Naive thymus-derived CD4-positive, alpha-beta T cell (primary cell): ENCODE data around the gene CPPED1. TPM values are rescaled to one million over a fixed set of nuclear protein-coding genes. Genes with fewer than 3 reads are reported as not detected.
A peak's percentile ranks its signal among the peaks of the same experiment; 100 is the strongest.

Experiments
- ATAC-seq: fragments of 150-1000 bp; cut with Tn5 transposase; 2 replicates; pipeline ENCODE4 v1.10.0; 2021; ENCODE audit warnings: mild to moderate bottlenecking, moderate library complexity
- CTCF ChIA-PET: fragments of 350-600 bp; sonication (Branson Sonifier 250); formaldehyde crosslinking; loops from one replicate; lab custom pipeline; 2021; ENCODE audit warnings: antibody characterized with exemption; lab: Charles Lee
- POLR2A ChIA-PET: fragments of 350-600 bp; sonication (Branson Sonifier 250); formaldehyde crosslinking; loops from one replicate; lab custom pipeline; 2021; ENCODE audit warnings: antibody characterized with exemption, inconsistent platforms; lab: Charles Lee
- DNase-seq, 9 donors: peaks; one replicate each; pipeline versions ENCODE4 v3.0.0 to v3.0.0-alpha.2; 2020 to 2022; ENCODE audit warnings: mixed read lengths in 1 of 9
- H3K27ac ChIP-seq: one replicate; pipeline ENCODE4 v1.7.0; 2013; ENCODE audit warnings: mild to moderate bottlenecking, low read depth, low read length, moderate library complexity
- H3K27me3 ChIP-seq, 2 donors: one replicate each; pipeline ENCODE4 v1.7.0; 2013; ENCODE audit warnings: low read length in 2 of 2, mild to moderate bottlenecking in 2 of 2, moderate library complexity in 2 of 2; ENCODE audit not compliant: control insufficient read depth in 2 of 2, insufficient read depth in 2 of 2
- H3K36me3 ChIP-seq, 3 experiments: 1 replicate in 2 of 3; 2 replicates in 1 of 3; pipeline ENCODE4 v1.7.0; 2013; ENCODE audit warnings: low read length in 3 of 3, mild to moderate bottlenecking in 3 of 3, moderate library complexity in 1 of 3; ENCODE audit not compliant: insufficient read depth in 3 of 3, control insufficient read depth in 2 of 3
- H3K4me1 ChIP-seq, 2 donors: one replicate each; pipeline ENCODE4 v1.7.0; 2013; ENCODE audit warnings: low read length in 2 of 2, mild to moderate bottlenecking in 2 of 2, moderate library complexity in 1 of 2; ENCODE audit not compliant: control insufficient read depth in 2 of 2, insufficient read depth in 2 of 2
- H3K4me3 ChIP-seq: 2 replicates; pipeline ENCODE4 v1.7.0; 2013; ENCODE audit warnings: mild to moderate bottlenecking, low read length
- H3K9me3 ChIP-seq, 3 experiments: 1 replicate in 2 of 3; 2 replicates in 1 of 3; pipeline ENCODE4 v1.7.0; 2013; ENCODE audit warnings: low read length in 3 of 3; ENCODE audit not compliant: control insufficient read depth in 2 of 3
- H3K27ac Mint-ChIP-seq, 9 donors: one replicate each; pipeline ENCODE4 v1.8.0; 2020 to 2022; ENCODE audit warnings: mixed read lengths in 9 of 9, mild to moderate bottlenecking in 8 of 9, moderate library complexity in 5 of 9, inconsistent platforms in 2 of 9
- H3K27me3 Mint-ChIP-seq, 5 donors: one replicate each; pipeline ENCODE4 v1.8.0; 2021 to 2022; ENCODE audit warnings: mixed read lengths in 5 of 5, mild to moderate bottlenecking in 1 of 5
- H3K36me3 Mint-ChIP-seq, 5 donors: one replicate each; pipeline ENCODE4 v1.8.0; 2020 to 2022; ENCODE audit warnings: mixed read lengths in 5 of 5, mild to moderate bottlenecking in 3 of 5, inconsistent platforms in 1 of 5
- H3K4me1 Mint-ChIP-seq, 7 donors: one replicate each; pipeline ENCODE4 v1.8.0; 2020 to 2022; ENCODE audit warnings: mixed read lengths in 7 of 7, mild to moderate bottlenecking in 3 of 7, inconsistent platforms in 1 of 7
- H3K4me3 Mint-ChIP-seq, 10 donors: one replicate each; pipeline ENCODE4 v1.8.0; 2020 to 2022; ENCODE audit warnings: mild to moderate bottlenecking in 10 of 10, mixed read lengths in 10 of 10, moderate library complexity in 6 of 10, inconsistent platforms in 2 of 10
- H3K9me3 Mint-ChIP-seq, 11 donors: one replicate each; pipeline ENCODE4 v1.8.0; 2020 to 2022; ENCODE audit warnings: mixed read lengths in 11 of 11, mild to moderate bottlenecking in 4 of 11, inconsistent platforms in 1 of 11, moderate library complexity in 1 of 11
- intact Hi-C, 2 donors: fragments of 100-400 bp; cut with micrococcal nuclease; formaldehyde crosslinking; loops; one replicate each; pipeline ENCODE4 v1.15.1; 2023
- polyA plus RNA-seq, 2 donors: library from polyadenylated mRNA; unstranded; fragments of 300-500 nt; fragmentation: Illumina TruSeq; gene quantifications; one replicate each; pipeline ENCODE4 v1.2.3, GENCODE V29; 2021
- total RNA-seq, 6 experiments: library from RNA in 5 of 6; stranded (reverse) in 5 of 6; gene quantifications; 1 replicate in 5 of 6; 2 replicates in 1 of 6; pipeline ENCODE4 v1.2.3 and lab custom pipeline; 2021 to 2026

Gene CPPED1, protein sequence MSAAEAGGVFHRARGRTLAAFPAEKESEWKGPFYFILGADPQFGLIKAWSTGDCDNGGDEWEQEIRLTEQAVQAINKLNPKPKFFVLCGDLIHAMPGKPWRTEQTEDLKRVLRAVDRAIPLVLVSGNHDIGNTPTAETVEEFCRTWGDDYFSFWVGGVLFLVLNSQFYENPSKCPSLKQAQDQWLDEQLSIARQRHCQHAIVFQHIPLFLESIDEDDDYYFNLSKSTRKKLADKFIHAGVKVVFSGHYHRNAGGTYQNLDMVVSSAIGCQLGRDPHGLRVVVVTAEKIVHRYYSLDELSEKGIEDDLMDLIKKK
- total RNA-seq (10 to 100 TPM in 2 of 5 experiments, 1 to 10 TPM in 3; 2.4 to 56.5 (median 5.3) TPM), polyA plus RNA-seq (1 to 10 TPM; 3.4 to 3.5 TPM), total RNA-seq (lab: John Stamatoyannopoulos, UW) (2.8 reads per million, percentile 15 among the genes with 10 or more reads in this experiment)

DNA sequence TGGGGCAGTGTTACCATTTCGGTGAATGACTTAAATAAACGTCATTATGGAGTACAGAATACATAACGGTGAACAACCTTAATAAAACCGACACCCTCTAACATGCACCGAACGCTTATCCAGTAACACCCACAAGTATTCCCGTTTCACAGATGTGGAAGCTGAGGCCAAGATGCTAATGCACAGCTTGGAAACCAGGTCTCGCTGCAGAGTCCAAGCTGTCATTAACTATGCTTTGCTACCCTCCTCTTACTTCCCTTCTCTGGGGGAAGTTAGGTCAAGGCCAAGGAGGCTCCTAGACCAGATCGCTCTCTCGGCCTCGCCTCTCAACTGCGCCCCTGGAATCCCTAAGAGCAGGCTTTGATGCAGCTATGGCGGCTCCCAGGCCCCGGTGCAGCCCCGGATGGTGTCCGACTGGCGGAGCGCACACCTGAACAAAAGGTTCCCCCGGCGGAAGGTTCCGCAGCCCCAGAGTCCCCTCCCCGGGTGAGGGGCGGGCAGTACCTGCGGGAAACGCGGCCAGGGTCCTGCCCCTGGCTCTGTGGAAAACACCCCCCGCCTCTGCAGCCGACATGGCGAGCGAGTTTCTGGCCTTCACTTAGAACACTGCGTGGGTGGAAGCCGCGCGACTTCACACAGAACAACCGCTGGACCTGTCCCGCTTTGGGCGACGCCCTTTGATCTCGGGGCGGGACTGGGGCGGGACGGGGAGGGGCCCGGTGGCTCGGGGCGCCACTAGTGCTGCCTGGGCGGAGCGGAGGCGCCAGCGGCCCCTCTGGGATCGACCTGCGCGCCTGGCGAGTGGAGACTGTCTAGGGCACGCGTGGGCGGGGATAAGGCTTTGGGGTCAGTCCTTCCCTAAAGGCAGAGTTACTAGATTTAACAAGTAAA, at the start of gene CPPED1:
TSS of gene CPPED1 (minus strand) at position 685 of the 891 bp plus-strand sequence. CDS start at position 574, 111 bp downstream.
- ChIA-PET POLR2A (interaction anchor here (0.6 to 1.6 kb wide), 6 partner anchors 8 to 827 kb away, joined by 3 to 14 read pairs (median 4); partner anchors contain the start of gene SNX29), CTCF (interaction anchor here (0.5 kb wide), 1 partner anchor 1061 kb away, joined by 3 read pairs; the partner anchor contains the start of gene TXNDC11)
- Histone ChIP-seq H3K4me1 (peaks cover 3 to 9% of the 10 kb centered on the region in 2 donors), H3K4me3 (peak within 1 kb of the TSS; percentile 76), H3K27me3 (no peaks in the 10 kb centered on the region), H3K27ac (peak within 1 kb of the TSS; percentile 71), H3K9me3 (no peaks in the 10 kb centered on the region), H3K36me3 (no peaks in the 10 kb centered on the region)
- H3K27ac Mint-ChIP-seq: peak within 1 kb of the TSS; percentile 59 to 92 (median 91)
- peak within 1 kb of the TSS; percentile 86 to 96 (median 90) for H3K4me3 Mint-ChIP-seq
- ATAC-seq (peak; percentile 95), DNase-seq (peak; percentile 85 to 98 (median 91))
- H3K9me3 Mint-ChIP-seq: peaks cover 0 to 4% (median 0%) of the 10 kb centered on the region in 11 donors
- intact Hi-C loops: loop anchor here (1.0 to 5.0 kb wide), 10 partner anchors 51 to 1861 kb away; partner anchors contain the start of genes CLEC16A (in 1 of the 2), DEXI (in 1 of the 2), GSPT1 (in 1 of the 2) and SOCS1 (in 1 of the 2)
- H3K27me3 Mint-ChIP-seq: peaks cover 0 to 8% (median 0%) of the 10 kb centered on the region in 5 donors
- peaks cover 0 to 15% (median 7%) of the 10 kb centered on the region in 5 donors for H3K36me3 Mint-ChIP-seq
- peaks cover 9 to 37% (median 22%) of the 10 kb centered on the region in 7 donors for H3K4me1 Mint-ChIP-seq

DNA sequence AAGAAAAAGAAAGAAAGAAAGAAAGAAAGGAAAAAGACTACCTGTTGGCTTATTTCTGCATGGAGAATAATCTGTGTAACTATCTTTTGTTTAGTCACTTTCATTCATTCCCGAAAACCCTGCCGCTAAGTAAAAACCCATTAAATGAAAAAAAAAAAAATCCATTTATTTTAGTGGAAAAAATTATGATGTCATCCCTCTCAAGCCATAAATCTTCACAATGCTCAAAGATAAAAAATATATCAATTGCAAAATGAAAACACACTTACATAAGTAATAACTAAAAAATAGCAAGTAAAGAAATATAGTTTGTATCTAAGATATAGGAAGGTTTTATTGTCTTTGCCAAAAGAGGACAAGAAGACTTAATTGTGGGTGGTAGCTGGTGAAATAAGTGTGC, 46.5 kb upstream of the CPPED1 start:
- no peaks in the 10 kb centered on the region for H3K4me1 Mint-ChIP-seq
- CTCF ChIA-PET: no interaction called here
- H3K36me3 ChIP-seq: no peaks in the 10 kb centered on the region

DNA sequence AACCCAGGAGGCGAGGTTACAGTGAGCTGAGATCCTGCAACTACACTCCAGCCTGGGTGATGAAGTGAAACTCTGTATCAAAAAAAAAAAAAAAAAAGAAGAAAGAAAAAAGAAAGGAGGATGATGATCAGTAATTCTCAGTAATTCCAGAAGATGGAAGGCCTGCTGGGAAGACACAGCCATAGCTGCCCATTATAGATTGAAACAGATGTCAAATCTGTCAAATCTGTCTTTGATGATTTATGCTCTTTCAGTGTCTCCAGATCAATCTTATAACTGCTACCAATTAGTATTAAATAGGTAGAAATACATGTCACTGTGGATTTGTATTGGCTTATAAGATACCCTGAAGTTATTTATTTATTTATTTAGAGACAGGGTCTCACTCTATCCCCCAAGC, 42.9 kb upstream of the CPPED1 start:
- POLR2A ChIA-PET: interaction anchor here (0.6 kb wide), 1 partner anchor 9 kb away, joined by 4 read pairs; no protein-coding TSS in a partner anchor
- intact Hi-C loops: no loop called here
- H3K36me3 Mint-ChIP-seq: no peaks in the 10 kb centered on the region

More for the DNA sequence above, 46.5 kb upstream of the CPPED1 start:
- Histone ChIP-seq H3K4me3 (no peak overlapping the region), H3K9me3 (no peaks in the 10 kb centered on the region), H3K4me1 (no peaks in the 10 kb centered on the region), H3K27ac (no peak overlapping the region), H3K27me3 (no peaks in the 10 kb centered on the region)
- DNase-seq: no peak
- no peak overlapping the region for H3K27ac Mint-ChIP-seq
- ATAC-seq: no peak
- no peak overlapping the region for H3K4me3 Mint-ChIP-seq
- H3K27me3 Mint-ChIP-seq: peaks cover 2 to 35% (median 12%) of the 10 kb centered on the region in 5 donors
- intact Hi-C loops: no loop called here
- no peaks in the 10 kb centered on the region for H3K36me3 Mint-ChIP-seq
- H3K9me3 Mint-ChIP-seq: peaks cover 0 to 3% (median 0%) of the 10 kb centered on the region in 11 donors
- POLR2A ChIA-PET: no interaction called here

DNA sequence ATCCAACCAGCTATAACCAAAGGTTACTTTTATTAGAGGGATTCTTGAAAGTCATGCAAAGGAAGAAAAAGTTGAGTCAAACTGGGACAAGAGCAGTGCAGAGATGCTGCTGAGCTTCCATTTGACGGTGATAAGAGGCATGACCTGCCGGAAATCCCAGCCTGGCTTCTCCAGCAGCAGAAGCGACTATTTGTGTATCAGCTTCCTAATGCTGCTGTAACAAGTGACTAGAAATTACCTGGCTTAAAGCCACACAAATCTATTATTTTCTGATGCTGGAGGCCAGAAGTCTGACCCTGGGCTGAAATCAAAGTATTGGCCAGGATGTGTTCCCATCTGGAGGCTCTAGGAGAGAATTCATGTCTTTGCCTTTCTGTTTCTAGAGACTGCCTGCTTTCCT, 41.6 kb upstream of the CPPED1 start:
- Mint-ChIP-seq H3K36me3 (no peaks in the 10 kb centered on the region), H3K9me3 (peaks cover 0 to 5% (median 0%) of the 10 kb centered on the region in 11 donors), H3K4me1 (no peaks in the 10 kb centered on the region), H3K27ac (no peak overlapping the region), H3K27me3 (peaks cover 5 to 42% (median 28%) of the 10 kb centered on the region in 5 donors), H3K4me3 (no peak overlapping the region)
- Histone ChIP-seq H3K27me3 (no peaks in the 10 kb centered on the region), H3K9me3 (no peaks in the 10 kb centered on the region), H3K36me3 (no peaks in the 10 kb centered on the region), H3K27ac (no peak overlapping the region), H3K4me3 (no peak overlapping the region), H3K4me1 (no peaks in the 10 kb centered on the region)
- POLR2A ChIA-PET: interaction anchor here (0.6 kb wide), 1 partner anchor 44 kb away, joined by 3 read pairs; no protein-coding TSS in a partner anchor
- DNase-seq: no peak
- no peak for ATAC-seq
- CTCF ChIA-PET: no interaction called here
- intact Hi-C loops: no loop called here

More for the DNA sequence above, 42.9 kb upstream of the CPPED1 start:
- peaks cover 4 to 42% (median 28%) of the 10 kb centered on the region in 5 donors for H3K27me3 Mint-ChIP-seq
- no peaks in the 10 kb centered on the region for H3K4me1 Mint-ChIP-seq
- no peaks in the 10 kb centered on the region for H3K9me3 Mint-ChIP-seq
- Histone ChIP-seq H3K4me3 (no peak overlapping the region), H3K27me3 (no peaks in the 10 kb centered on the region), H3K4me1 (no peaks in the 10 kb centered on the region), H3K27ac (no peak overlapping the region), H3K9me3 (no peaks in the 10 kb centered on the region), H3K36me3 (no peaks in the 10 kb centered on the region)
- no peak for DNase-seq
- H3K4me3 Mint-ChIP-seq: no peak overlapping the region
- CTCF ChIA-PET: no interaction called here
- no peak overlapping the region for H3K27ac Mint-ChIP-seq
- ATAC-seq: no peak

DNA sequence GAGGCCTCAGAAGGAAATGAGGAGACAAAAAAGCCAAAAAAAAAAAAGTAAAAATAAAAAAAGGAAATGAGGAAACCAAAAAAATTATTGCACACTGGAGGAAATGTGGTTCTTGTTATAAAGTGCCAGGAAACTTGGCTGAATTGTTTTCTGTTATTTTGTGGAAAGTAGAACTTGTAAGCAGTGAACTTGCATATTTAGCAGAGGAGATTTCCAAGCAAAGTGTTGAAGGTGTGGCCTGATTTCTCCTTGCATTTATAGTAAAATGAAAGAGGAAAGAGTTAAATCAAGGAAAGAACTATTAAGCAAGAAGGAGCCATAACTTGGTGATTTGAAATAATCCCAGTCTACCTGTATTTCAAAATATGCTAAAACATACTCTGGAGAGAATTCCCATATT, 34.1 kb upstream of the CPPED1 start:
- no peak for ATAC-seq
- peaks cover 7 to 35% (median 16%) of the 10 kb centered on the region in 5 donors for H3K27me3 Mint-ChIP-seq
- peaks cover 0 to 5% (median 4%) of the 10 kb centered on the region in 5 donors for H3K36me3 Mint-ChIP-seq
- Histone ChIP-seq H3K27ac (no peak overlapping the region), H3K4me3 (no peak overlapping the region), H3K36me3 (no peaks in the 10 kb centered on the region), H3K27me3 (no peaks in the 10 kb centered on the region), H3K4me1 (no peaks in the 10 kb centered on the region), H3K9me3 (no peaks in the 10 kb centered on the region)
- ChIA-PET POLR2A (no interaction called here), CTCF (no interaction called here)
- DNase-seq: no peak
- no peak overlapping the region for H3K27ac Mint-ChIP-seq
- peaks cover 0 to 25% (median 7%) of the 10 kb centered on the region in 11 donors for H3K9me3 Mint-ChIP-seq
- H3K4me1 Mint-ChIP-seq: peaks cover 4 to 9% (median 7%) of the 10 kb centered on the region in 7 donors
- peak overlapping the region in 1 of 10 donors; percentile 38 for H3K4me3 Mint-ChIP-seq
- intact Hi-C loops: no loop called here

DNA sequence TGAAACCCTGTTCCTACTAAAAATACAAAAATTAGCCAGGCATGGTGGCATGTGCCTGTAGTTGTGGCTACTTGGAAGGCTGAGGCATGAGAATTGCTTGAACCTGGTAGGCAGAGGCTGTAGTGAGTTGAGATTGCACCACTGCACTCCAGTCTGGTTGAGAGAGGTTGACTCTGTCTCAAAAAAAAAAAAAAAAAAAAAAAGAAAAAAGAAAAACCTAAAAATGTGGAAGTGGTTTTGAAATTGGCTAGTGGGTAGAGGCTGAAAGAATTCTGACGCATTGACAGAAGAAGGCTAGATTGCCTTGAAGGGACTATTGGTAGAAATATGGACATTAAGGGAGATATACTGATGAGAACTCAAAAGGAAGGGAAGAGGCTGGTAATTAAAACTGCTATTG, 33.6 kb upstream of the CPPED1 start:
- H3K36me3 ChIP-seq: no peaks in the 10 kb centered on the region
- H3K27me3 ChIP-seq: no peaks in the 10 kb centered on the region
- ChIA-PET POLR2A (no interaction called here), CTCF (interaction anchor here (0.6 kb wide), 1 partner anchor 1685 kb away, joined by 6 read pairs; no protein-coding TSS in a partner anchor)
- peak overlapping the region in 1 of 10 donors; percentile 11 for H3K4me3 Mint-ChIP-seq
- H3K9me3 ChIP-seq: no peaks in the 10 kb centered on the region
- H3K4me1 ChIP-seq: no peaks in the 10 kb centered on the region
- intact Hi-C loops: no loop called here
- ATAC-seq (no peak), DNase-seq (no peak)
- H3K9me3 Mint-ChIP-seq: peaks cover 0 to 25% (median 7%) of the 10 kb centered on the region in 11 donors
- H3K27ac ChIP-seq: no peak overlapping the region
- H3K36me3 Mint-ChIP-seq: peaks cover 0 to 5% (median 4%) of the 10 kb centered on the region in 5 donors
- H3K27me3 Mint-ChIP-seq: peaks cover 7 to 40% (median 19%) of the 10 kb centered on the region in 5 donors
- peaks cover 4 to 9% (median 7%) of the 10 kb centered on the region in 7 donors for H3K4me1 Mint-ChIP-seq
- no peak overlapping the region for H3K27ac Mint-ChIP-seq
- H3K4me3 ChIP-seq: no peak overlapping the region
